Measurements from ENCODE around the gene KLHL10. TPM values are rescaled to one million over a fixed set of nuclear protein-coding genes. Genes with fewer than 3 reads are reported as not detected.

Gene KLHL10
- total and polyA plus RNA-seq, 10 donors: 0.03 to 2.1 (median 0.20) TPM; not detected in 5

- whole genome bisulfite sequencing, 5 donors: 90 to 95% (median 92%) methylated on average over 4 of the region's 4 CpGs
- H3K9me3 ChIP-seq: no peaks in the 10 kb centered on the region
- no peak for DNase-seq
- H3K4me1 ChIP-seq: no peaks in the 10 kb centered on the region
- TF ChIP-seq POLR2A (IDR thresholded peaks at IDR 0.05) (no peak), POLR2AphosphoS5 (IDR thresholded peaks at IDR 0.05) (no peak)
- TF ChIP-seq, protein P1, sequence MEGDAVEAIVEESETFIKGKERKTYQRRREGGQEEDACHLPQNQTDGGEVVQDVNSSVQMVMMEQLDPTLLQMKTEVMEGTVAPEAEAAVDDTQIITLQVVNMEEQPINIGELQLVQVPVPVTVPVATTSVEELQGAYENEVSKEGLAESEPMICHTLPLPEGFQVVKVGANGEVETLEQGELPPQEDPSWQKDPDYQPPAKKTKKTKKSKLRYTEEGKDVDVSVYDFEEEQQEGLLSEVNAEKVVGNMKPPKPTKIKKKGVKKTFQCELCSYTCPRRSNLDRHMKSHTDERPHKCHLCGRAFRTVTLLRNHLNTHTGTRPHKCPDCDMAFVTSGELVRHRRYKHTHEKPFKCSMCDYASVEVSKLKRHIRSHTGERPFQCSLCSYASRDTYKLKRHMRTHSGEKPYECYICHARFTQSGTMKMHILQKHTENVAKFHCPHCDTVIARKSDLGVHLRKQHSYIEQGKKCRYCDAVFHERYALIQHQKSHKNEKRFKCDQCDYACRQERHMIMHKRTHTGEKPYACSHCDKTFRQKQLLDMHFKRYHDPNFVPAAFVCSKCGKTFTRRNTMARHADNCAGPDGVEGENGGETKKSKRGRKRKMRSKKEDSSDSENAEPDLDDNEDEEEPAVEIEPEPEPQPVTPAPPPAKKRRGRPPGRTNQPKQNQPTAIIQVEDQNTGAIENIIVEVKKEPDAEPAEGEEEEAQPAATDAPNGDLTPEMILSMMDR (IDR thresholded peaks at IDR 0.05 in 8 of 11, conservative IDR thresholded peaks at IDR 0.05 in 3 of 11): no peak
- H3K36me3 ChIP-seq: peaks cover 9 to 97% (median 83%) of the 10 kb centered on the region in 6 donors
- no peak overlapping the region for H3K4me3 ChIP-seq
- no peaks in the 10 kb centered on the region for H3K27me3 ChIP-seq (replicated peaks in 1 of 7)
- intact Hi-C loops (cut with DNase I; ENCODE audit: low total_unique reads): no loop called here
- H3K27ac ChIP-seq: no peak overlapping the region
Measured at GRCh38 chr17:41880130-41880529, 42.5 kb downstream of the KLHL10 start.

DNA sequence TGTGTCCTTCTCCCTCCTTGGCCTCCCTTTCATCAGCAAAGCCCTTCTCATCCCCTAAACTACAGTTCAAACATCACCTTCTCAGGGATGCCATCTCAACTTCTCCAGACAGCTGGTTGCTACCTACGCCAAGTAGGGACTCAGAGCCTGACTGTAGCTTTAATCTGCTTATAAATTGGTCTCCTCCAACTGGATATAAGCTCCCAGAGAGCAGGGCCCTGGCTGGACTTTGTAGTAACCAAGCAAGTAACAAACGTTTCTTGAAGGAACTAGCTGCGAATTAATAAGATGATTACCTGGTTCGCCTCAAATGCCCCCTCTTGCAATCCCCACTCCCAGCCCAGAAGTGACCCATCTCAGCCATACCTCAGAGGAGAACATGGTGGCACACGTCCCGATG lies 45.1 kb downstream of the KLHL10 start:
- H3K27me3 ChIP-seq (replicated peaks in 1 of 7): no peaks in the 10 kb centered on the region
- no peaks in the 10 kb centered on the region for H3K9me3 ChIP-seq
- H3K4me3 ChIP-seq: no peak overlapping the region
- intact Hi-C loops (cut with DNase I; ENCODE audit: low total_unique reads): no loop called here
- peaks cover 0 to 7% (median 0%) of the 10 kb centered on the region in 6 donors for H3K4me1 ChIP-seq
- TF ChIP-seq, protein P1 (IDR thresholded peaks at IDR 0.05 in 8 of 11, conservative IDR thresholded peaks at IDR 0.05 in 3 of 11): no peak
- TF ChIP-seq POLR2AphosphoS5 (IDR thresholded peaks at IDR 0.05) (no peak), POLR2A (IDR thresholded peaks at IDR 0.05) (no peak)
- H3K27ac ChIP-seq: no peak overlapping the region
- peaks cover 12 to 100% (median 93%) of the 10 kb centered on the region in 6 donors for H3K36me3 ChIP-seq
- 91 to 96% (median 93%) methylated on average over 6 of the region's 6 CpGs for WGBS, 5 donors
- no peak for DNase-seq

DNA sequence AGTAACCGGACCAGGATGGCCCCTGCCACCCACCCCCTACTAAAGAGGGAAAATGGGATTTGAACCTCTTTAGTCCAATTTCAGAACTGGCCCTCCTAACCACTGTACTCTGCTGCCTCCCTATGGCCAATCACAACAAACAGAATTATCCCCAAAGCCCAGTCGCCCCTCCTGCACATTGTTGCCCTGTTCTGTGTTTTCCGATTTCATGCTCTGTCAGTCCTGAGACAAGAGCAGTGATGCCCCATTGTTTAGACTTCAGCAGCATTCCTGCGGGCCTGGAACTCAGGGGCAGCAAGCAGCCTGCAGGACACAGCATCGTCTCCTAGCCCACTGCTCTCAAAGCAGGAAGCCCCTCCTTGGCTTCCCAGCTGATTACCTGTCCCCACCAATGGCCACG lies 48.1 kb downstream of the KLHL10 start:
- Histone ChIP-seq H3K4me3 (no peak overlapping the region), H3K4me1 (peaks cover 0 to 7% (median 0%) of the 10 kb centered on the region in 6 donors), H3K36me3 (peaks cover 4 to 100% (median 92%) of the 10 kb centered on the region in 6 donors), H3K27ac (peak overlapping the region in 5 of 8 donors; percentile 4 to 66 (median 46)), H3K9me3 (no peaks in the 10 kb centered on the region), H3K27me3 (replicated peaks in 1 of 7) (no peaks in the 10 kb centered on the region)
- 90 to 94% (median 92%) methylated on average over 6 of the region's 6 CpGs for WGBS, 5 donors
- intact Hi-C loops (cut with DNase I; ENCODE audit: low total_unique reads): no loop called here
- no peak for DNase-seq
- TF ChIP-seq POLR2A (IDR thresholded peaks at IDR 0.05) (no peak), POLR2AphosphoS5 (IDR thresholded peaks at IDR 0.05) (no peak)
- TF ChIP-seq, protein P1 (IDR thresholded peaks at IDR 0.05 in 8 of 11, conservative IDR thresholded peaks at IDR 0.05 in 3 of 11): peak in 1 of 11 experiments; percentile 16

GRCh38 chr17:41888332-41888965 lies 50.8 kb downstream of the KLHL10 start:
- no peaks in the 10 kb centered on the region for H3K27me3 ChIP-seq (replicated peaks in 1 of 7)
- H3K36me3 ChIP-seq: peaks cover 4 to 100% (median 96%) of the 10 kb centered on the region in 6 donors
- TF ChIP-seq POLR2A (IDR thresholded peaks at IDR 0.05): no peak
- TF ChIP-seq, protein P1 (IDR thresholded peaks at IDR 0.05 in 8 of 11, conservative IDR thresholded peaks at IDR 0.05 in 3 of 11): no peak
- TF ChIP-seq POLR2AphosphoS5 (IDR thresholded peaks at IDR 0.05): no peak
- H3K9me3 ChIP-seq: no peaks in the 10 kb centered on the region
- H3K27ac ChIP-seq: no peak overlapping the region
- H3K4me1 ChIP-seq: peaks cover 0 to 7% (median 0%) of the 10 kb centered on the region in 6 donors
- intact Hi-C loops (cut with DNase I; ENCODE audit: low total_unique reads): no loop called here
- no peak overlapping the region for H3K4me3 ChIP-seq
- no peak for DNase-seq
- WGBS, 5 donors: 83 to 90% (median 84%) methylated on average over 6 of the region's 6 CpGs
